Left renal cortex interstitium (tissue), 4 donors: ENCODE data around the gene PCDH9. TPM values are rescaled to one million over a fixed set of nuclear protein-coding genes. Genes with fewer than 3 reads are reported as not detected.

Experiments used
- DNase-seq, 4 donors: peaks; one replicate each; pipeline ENCODE4 v3.0.0-alpha.2; 2013; ENCODE audit warnings: low read depth in 4 of 4, low spot score in 2 of 4, missing footprints in 1 of 4
- polyA plus RNA-seq, 4 donors: library from polyadenylated mRNA; unstranded; fragments of 120-200 nt; gene quantifications; one replicate each; pipeline ENCODE4 v1.2.1, GENCODE V29; 2013; ENCODE audit not compliant: insufficient read length in 4 of 4

PCDH9 gene
- polyA plus RNA-seq, 4 donors = 12.9 to 16.1 (median 13.7) TPM

DNA sequence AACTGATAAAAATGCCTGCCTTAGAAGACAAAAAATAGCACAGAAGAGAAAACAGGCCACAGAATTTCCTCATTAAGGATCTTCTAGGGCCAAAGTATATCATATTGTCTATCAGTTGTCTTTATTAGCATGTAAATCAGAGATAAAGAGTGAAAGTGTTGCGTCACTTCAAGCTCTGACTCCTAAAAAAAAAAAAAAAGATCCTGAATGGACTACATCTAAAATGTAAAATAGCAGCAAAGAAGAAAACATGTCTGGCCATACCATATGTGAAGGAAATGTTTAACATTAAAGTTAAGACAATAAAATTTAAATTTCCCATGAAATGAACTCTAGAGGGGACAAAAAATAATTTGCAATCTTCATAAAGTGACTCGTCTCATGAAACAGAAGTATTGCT is 237.4 kb downstream of the PCDH9 start:
- DNase-seq = no peak

DNA sequence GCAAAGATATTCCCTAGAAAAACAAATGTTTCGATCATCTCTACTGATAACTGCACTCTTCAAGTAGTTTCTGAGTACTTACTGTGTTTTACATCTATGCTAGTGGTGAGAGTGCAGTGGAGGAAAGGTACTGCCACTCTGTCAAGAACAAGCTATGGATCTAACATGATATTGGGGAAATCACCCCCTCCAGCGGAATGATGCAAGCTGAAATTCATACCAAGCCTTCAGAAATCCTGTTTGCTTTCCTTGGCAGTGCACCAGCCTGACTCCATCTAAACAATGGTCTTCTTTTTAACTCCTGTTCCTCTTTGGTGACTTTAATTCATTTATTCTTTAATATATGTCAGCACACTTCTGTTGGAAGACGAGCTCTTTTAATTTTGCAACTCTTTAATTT is 238.0 kb downstream of the PCDH9 start:
- no peak for DNase-seq

DNA sequence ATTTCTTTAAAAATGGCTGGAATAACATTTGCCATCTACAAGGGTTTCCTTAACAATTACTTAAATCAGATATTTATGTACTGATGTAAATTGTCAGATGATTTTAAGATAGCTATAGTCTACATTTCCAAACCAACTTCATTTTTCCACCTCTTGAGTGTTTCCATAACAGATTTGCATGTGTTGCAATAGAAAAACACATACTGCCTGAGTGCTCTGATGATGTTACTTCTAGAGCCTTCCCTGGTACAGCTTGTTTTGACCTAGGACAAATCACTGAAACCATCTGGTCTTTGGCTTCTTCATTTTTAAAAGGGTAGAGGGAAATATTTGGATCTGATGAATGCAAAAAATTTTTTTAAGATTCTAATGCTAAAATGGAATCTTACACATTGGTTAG is 245.9 kb downstream of the PCDH9 start:
- DNase-seq = no peak

DNA sequence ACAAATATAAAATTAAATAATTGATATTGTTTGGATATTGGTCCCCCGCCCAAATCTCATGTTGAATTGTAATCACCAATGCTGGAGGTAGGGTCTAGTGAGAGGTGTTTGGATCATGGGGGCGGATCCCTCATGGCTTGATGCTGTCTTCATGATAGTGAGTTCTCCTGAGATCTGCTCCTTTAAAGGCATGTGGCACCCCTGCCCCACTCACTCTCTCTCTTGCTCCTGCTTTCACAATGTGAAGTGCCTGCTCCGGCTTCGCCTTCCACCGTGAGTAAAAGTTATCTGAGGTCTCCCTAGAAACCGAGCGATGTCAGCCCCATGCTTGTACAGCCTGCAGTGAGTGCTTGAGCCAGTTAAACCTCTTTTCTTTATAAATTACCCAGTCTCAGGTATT is 248.2 kb downstream of the PCDH9 start:
- no peak for DNase-seq

DNA sequence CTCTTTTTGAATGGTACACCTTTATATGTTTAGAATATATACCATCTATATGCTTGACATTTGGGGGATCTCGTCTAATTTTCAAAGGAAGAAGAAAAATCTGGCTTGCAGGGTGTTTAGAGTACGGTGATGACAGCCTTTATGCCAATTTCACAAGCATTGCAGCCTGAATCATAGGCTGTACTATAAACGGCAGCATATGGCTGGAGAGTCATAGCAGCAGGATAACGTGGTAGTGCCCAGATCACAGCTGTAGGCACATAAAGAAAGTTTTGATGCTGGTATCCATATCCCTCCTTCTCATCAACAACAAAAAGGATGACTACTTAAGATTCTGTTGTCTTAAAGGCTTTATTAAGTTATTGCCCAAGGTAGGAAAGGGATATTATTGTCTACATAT is 253.0 kb downstream of the PCDH9 start:
- no peak for DNase-seq

DNA sequence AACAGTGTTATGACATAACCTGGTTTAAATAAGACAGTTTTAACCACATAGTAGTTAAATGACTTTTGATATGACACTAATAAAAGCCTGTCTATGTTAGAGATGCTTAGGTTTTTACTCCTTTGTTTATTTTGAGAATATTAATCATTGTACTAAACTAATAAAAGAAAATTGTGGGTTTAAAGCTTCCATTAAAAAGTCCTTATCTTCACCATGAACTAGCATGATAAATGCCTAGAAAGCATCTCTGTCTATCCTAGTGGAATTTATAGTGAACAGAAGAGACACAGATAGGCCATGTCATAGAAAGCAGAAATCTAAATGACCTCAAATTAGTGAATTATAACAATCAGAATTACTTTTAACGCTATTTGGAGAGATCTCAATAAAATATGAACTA is 255.2 kb downstream of the PCDH9 start:
- DNase-seq = no peak

DNA sequence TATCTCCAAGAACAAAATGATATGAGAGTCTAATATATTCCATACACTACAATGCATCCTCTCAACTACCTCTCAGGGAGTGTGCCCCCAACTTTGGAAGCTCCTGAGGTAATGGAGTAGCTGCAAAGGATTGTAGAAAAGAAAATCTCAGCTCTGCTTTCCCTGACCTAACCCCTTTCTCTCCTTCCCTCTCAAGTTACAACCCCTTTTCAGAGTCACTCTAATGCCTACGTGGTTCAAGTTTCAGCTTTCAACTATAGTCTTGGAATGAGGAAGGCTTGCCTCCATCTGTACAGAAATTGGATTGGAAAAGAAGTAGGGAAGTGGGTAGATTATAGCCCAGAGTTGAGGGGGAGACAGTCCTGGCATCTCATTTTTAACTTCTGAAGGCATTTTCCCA is 256.0 kb downstream of the PCDH9 start:
- DNase-seq = no peak

DNA sequence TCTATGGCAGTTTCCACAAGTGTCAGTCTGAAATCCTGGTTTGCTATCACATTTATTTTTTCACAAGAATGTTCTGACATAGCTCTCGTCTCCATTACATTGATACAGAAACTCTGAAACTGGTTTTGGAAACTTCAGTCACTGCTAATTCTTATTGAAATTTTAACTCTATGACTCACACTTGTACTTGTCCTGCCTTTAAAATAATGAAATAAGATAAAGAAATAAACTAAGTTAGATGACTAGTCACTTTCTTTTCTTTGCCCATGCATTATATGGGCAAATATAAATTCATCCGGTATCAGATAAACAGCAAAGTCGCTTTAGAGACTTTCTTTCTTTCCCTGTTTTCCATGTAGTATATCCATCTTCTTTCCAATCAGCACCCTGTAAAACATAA is 257.5 kb downstream of the PCDH9 start:
- no peak for DNase-seq

DNA sequence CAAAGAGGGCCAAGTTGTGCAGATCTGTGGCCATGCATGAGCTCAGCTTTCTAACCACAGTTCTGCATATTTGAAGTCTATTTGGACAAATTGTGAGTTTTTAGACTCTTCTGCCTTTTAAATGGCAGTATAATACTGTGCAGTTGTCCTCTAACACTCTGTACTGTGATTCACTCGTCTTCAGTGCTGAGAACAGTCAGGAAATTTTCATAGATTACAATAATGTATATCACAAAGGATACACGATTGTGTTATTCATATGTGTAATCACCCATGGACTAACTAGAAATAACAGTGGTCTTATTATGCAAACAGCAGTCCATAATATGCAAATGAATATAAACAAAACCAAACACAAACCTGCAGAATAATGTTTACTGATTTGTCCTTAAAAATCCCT is 259.1 kb downstream of the PCDH9 start:
- no peak for DNase-seq

DNA sequence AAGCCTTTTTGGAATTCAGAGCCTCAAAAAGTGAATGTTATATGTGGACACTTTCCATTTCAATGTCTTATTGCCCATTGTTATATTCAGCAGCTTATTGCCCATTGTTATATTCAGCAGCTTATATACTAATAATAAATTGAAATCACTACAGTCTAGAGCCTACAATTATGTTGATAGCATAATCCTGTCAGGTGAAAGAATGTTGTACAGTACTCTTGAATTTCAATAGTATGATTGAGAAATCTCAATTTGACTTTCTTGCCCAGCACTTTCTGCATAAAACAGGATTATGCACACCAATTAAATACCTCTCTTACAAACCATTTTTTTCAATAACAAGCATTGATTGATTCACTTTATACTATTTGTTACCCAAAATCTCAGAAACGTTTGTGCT is 260.8 kb downstream of the PCDH9 start:
- DNase-seq = no peak

DNA sequence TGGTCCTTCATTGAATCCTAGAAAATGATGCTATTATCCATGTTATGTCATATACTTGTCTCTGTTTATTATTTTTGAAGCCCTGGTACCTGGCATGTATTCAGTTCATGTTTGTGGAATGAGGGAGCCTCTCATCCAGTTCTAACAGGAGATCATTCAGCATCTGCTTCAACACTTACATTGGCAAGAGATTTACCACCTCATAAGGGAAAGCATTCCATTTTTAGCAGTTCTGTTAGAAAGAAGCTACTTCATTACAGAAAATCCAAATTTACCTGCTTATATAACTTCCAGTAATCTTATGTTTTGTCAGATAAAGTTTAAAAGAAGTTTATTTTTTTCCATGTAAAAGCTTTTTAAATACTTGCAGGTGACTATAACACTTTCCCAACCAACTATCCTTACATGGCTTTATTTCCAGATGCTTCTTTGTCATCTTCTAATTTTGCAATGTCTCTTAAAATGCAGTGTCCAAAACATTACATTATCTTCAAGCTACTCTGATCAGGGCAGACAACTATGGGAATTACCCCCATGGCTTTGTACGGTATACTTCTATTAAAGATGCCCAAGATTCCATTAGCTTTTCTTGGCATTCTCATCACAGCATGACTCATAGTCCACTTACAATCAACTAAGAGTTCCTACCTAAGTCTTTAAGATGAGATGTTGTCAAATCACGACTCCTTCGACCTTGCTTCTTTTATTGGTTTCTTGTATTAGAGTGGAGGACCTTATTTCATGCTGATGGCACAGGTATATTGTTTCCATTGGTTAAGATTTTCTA is 262.1 kb downstream of the PCDH9 start:
- DNase-seq = no peak

DNA sequence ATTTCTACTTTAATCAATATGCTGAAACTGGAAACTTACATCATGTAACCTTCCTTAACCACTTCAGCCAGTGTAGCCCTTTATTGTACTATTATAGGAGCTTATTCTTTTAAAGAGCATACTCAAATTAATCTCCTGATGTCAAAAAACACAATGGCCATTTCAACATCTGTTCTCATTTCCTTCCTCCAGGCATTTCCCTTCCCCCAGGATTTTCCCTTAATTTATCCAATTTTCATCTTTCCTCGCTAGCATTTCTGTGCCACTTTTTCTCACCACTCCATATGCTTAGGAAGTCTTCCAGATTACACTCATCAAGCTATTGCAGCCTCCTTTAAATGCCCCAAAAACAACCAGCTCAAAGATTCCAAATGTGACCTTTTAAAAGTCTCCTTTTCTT is 265.0 kb downstream of the PCDH9 start:
- no peak for DNase-seq

DNA sequence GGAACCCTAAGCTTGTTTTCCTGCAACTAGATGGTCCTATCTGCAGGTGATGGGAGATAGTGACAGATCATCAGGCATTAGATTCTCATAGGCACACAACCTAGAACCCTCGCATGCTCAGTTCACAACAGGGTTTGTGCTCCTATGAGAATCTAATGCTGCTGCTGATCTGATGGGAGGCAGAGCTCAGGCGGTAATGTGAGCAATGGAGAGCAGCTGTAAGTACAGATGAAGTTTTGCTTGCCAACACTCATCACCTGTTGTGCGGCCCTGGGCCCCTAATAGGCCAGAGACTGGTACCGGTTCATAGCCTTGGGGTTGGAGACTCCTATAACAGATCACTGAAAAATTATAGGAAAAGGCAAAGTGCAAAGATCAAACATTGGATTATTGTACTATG is 267.2 kb downstream of the PCDH9 start:
- DNase-seq = no peak

DNA sequence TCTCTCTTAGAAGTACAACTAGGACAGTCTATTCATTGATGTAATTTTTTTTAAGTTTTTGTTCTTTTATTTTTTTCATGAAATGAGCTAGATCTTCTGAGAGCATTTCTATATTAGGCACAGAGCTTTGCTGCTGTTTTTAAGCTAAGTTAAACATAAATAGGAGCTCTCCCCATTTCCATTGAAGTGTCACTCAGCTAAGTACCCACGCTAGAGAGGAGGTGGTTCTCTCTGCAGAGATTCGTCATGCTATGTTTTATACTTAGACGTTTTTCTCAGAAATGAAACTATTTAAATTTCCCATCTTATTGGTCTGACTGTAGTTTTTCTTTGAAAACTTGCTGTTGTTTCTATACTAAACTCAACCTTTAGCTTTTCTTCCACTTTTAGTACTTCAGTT is 271.5 kb downstream of the PCDH9 start:
- DNase-seq = no peak

DNA sequence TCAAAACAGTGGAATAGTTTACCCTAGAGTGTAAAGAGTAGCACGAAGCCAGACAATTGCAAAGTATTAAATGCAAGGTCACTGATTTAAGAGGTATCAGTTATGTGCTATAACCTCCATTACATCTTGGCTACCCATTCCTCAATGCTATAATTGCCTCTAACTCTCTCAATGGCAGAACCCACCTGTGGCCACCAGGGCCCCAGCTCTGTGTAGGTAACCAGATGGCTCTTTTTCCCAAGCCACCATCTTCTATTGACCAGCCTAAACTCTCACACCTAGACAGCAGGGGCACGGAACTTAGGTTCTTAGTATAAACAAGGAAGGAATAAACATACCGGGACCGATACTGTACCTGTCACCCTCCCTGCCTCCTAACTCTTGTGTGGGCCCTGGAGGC is 277.6 kb downstream of the PCDH9 start:
- DNase-seq = no peak

DNA sequence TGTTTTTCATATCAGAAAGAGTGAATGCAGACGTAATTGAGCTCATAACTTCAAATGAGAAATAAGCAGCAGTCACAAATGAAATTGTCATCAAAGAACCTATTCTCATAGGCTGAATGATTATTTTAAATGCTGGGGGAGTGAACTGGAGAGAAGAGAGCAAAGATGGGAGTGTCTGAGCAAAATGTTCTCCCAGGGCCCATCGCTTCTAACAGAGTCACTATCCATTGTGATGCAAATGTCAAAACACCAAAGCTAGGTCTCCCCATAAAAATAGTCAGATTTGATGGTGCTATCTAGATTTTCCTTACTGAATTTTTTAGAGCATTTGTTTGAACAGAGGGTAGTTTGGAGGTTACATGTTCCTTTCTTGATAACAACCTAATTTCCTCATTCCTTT is 278.7 kb downstream of the PCDH9 start:
- DNase-seq = no peak

DNA sequence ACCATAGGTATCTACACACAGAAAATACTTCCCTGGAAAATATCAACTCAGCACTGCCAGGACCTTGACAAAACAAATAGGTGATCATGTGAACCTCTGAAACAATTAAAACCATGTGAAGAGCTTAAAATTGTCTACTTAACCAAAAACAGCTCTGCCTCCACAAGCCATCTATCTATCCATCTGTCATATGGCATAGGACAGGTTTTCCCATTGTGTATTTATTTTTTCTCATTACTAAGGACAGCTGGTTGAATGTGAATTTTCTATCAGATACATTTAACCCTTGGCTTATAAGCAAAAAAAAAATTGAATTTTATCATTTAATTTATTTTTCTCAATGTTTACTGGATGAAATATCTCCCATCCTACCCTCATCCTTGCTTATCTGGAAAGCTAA is 279.5 kb downstream of the PCDH9 start:
- DNase-seq = no peak

DNA sequence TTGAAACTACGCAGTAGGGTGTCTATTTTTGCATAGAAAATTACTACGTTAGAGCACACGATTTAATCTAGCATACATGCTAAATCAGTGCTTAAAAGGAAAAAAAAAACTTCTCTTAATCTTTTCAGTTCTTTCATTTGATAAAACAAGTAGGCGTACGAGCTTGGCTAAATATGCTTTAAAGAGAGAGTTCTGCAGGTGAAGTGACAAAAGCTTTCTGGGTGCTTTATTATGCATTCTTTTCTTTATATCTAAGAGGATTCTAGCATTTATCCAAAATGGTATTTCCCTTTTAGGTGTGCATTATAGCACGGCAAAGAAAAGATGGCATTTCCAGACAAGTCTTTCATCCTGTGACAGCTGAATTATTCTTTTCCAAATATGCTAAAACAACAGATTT is 281.2 kb downstream of the PCDH9 start:
- DNase-seq = no peak

DNA sequence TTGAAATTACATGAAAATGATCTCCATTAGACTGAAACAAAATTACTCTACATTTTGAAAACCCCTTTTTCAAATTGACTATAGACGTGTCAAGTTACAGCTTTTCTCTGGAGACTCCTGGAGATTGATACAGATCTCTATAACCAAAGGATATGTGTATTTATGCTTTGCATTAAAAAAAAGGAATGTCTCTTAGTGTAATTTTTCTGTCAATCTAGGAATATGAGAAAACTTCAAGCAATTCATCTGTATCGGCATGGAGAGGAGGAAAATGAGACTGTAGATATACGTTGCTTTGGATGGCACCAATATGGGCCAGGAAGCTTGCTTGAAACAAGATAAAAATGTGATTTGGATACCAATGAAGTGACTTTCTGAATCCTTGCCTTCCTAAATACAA is 286.6 kb downstream of the PCDH9 start:
- DNase-seq = no peak

DNA sequence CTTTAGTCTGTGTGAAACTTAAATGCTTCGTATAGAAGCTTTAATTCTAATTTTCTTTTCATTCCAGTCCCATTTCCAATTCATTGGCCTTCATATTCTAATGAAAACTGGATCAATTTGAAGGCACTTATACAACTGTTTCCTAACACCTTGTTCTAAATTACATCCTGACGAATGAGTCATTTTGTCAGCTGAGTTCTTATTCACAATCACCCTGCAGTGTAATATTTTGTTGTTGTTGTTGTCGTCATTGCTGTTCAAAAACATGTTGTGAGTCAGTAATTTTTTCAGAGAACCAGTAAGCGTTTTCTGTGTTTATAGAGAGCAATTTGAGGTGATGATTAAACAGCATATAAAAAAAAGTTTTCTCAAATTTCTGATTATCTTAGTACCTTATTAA is 290.0 kb downstream of the PCDH9 start:
- DNase-seq = no peak

DNA sequence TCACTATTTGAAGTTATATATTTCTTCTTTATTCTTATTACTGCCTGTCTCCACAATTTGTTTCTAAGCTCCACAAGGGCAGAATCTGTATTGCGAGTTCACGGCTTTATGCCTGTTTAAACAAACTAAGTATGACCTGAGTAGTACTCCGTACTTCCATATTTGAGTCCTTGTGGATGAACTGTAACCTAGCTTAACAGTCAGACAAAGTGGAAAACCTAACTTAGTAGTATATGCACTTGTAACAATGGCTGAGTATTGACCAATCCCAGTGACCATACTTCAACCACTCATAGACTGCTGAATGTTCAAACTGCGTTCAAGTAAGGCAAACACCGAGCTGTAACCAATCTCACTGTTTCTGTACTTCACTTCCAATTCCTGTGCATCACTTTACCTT is 292.7 kb downstream of the PCDH9 start:
- DNase-seq = no peak

DNA sequence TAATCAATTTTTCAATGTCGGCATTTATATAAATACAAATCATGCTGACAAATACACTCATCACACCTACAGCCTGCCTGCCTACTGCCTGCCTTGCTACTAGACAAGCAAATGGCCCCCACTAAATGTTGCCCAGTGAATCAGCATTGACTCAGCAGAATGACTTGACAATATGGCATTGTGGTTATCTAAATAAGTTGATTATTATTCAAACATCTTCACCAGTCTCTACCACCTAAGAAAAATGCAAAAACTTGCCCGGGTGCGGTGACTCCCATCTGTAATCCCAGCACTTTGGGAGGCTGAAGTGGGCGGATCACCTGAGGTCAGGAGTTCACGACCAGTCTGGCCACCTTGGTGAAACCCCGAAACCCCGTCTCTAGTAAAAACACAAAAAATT is 296.1 kb downstream of the PCDH9 start:
- DNase-seq = no peak

DNA sequence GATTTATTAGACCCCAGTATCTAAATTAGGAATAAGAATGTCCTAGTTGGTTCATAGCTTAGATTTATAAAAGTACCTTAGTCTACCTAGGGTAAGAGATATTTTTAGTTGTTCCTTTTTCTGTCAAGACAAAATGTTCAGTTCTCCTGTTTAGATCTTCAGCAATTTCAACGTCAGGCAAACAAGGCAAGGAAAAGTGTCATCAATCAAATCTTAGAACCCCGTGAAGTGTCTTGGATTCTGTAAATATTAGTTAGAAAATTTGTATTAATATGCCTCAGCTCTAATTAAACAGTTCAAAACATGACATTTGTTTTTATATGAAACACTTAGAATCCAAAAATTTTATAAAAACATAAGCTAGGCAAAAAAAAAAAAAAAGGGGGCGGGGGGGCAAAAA is 296.6 kb downstream of the PCDH9 start:
- no peak for DNase-seq
